GM19043 (cell line): ENCODE measurements around the gene NAPA.
"Not testable (repeated sequence)": the region's sequence is repeated elsewhere in the genome, so short reads cannot be mapped to it uniquely, and the experiment has no call there.

Experiments used
- ATAC-seq: cut with Tn5 transposase; IDR thresholded peaks from one replicate; pipeline ENCODE4 v1.9.1; 2021; ENCODE audit warnings: low read depth; ENCODE audit not compliant: unreplicated experiment

Gene NAPA

GRCh38 chr19:47487551-47488515 lies 27.0 kb downstream of the NAPA start:
- ATAC-seq, result no peak

GRCh38 chr19:47486900-47487299 lies 28.0 kb downstream of the NAPA start:
- no peak for ATAC-seq

- not testable (repeated sequence) for ATAC-seq
These were observed 28.6 kb downstream of the NAPA start for GRCh38 chr19:47486220-47486619.

- no peak for ATAC-seq
These were observed 29.7 kb downstream of the NAPA start for GRCh38 chr19:47485210-47485609.

- ATAC-seq, result no peak
These were observed 30.8 kb downstream of the NAPA start, which contains the start of gene KPTN for GRCh38 chr19:47483800-47484690. Gene KPTN, minus strand, starts transcription at chr19:47484219. Its CDS starts 59 bp downstream, at chr19:47484160.

GRCh38 chr19:47483200-47483599 lies 31.7 kb downstream of the NAPA start:
- ATAC-seq, result no peak

GRCh38 chr19:47481460-47482052 lies 33.3 kb downstream of the NAPA start:
- no peak for ATAC-seq

- no peak for ATAC-seq
These were observed 34.2 kb downstream of the NAPA start for GRCh38 chr19:47480658-47481057.

- ATAC-seq, result no peak
These were observed 35.0 kb downstream of the NAPA start for GRCh38 chr19:47479701-47480503.

- ATAC-seq, result no peak
These were observed 38.4 kb downstream of the NAPA start for GRCh38 chr19:47476438-47476972.

GRCh38 chr19:47475465-47475864 lies 39.4 kb downstream of the NAPA start:
- no peak for ATAC-seq

- ATAC-seq, result no peak
These were observed 41.5 kb downstream of the NAPA start for GRCh38 chr19:47473336-47473735.

- ATAC-seq, result no peak
These were observed 43.0 kb downstream of the NAPA start, which contains the start of gene SLC8A2 for GRCh38 chr19:47471733-47472457. Gene SLC8A2, minus strand, starts transcription at chr19:47471893. Its CDS starts 5,490 bp downstream, at chr19:47466403.

- ATAC-seq, result no peak
These were observed 43.5 kb downstream of the NAPA start for GRCh38 chr19:47471381-47471732.

- no peak for ATAC-seq
These were observed 44.2 kb downstream of the NAPA start for GRCh38 chr19:47470447-47471195.

- no peak for ATAC-seq
These were observed 45.1 kb downstream of the NAPA start for GRCh38 chr19:47469719-47470118.

GRCh38 chr19:47469363-47469700 lies 45.5 kb downstream of the NAPA start:
- no peak for ATAC-seq

GRCh38 chr19:47467914-47468313 lies 46.9 kb downstream of the NAPA start:
- no peak for ATAC-seq
